Fibroblast of lung (primary cell): ENCODE data around the gene ADGRD1. TPM values are rescaled to one million over a fixed set of nuclear protein-coding genes. Genes with fewer than 3 reads are reported as not detected.

Source experiments
- DNase-seq, 2 donors: peaks; one replicate each; pipeline versions ENCODE4 v3.0.0 to v3.0.0-alpha.2; 2010; ENCODE audit warnings: low read depth in 2 of 2
- H2AFZ ChIP-seq: 2 replicates; pipeline ENCODE4 v1.5.1; 2012; ENCODE audit warnings: low read length, control low read depth, inconsistent platforms
- H3K27ac ChIP-seq: 2 replicates; pipeline ENCODE4 v1.5.1; 2011; ENCODE audit warnings: low read length, control low read depth; ENCODE audit not compliant: insufficient read depth
- H3K27me3 ChIP-seq: 2 replicates; pipeline ENCODE4 v1.5.1; 2011; ENCODE audit warnings: mild to moderate bottlenecking, low read length; ENCODE audit not compliant: control insufficient read depth, insufficient read depth
- H3K36me3 ChIP-seq: 2 replicates; pipeline ENCODE4 v1.5.1; 2011; ENCODE audit warnings: low read length; ENCODE audit not compliant: control insufficient read depth, insufficient read depth
- H3K4me1 ChIP-seq: 2 replicates; pipeline ENCODE4 v1.5.1; 2011; ENCODE audit warnings: low read length; ENCODE audit not compliant: control insufficient read depth, insufficient read depth; ENCODE audit errors: extremely low read depth
- H3K4me2 ChIP-seq: 2 replicates; pipeline ENCODE4 v1.5.1; 2011; ENCODE audit warnings: low read length, control low read depth; ENCODE audit not compliant: insufficient read depth; ENCODE audit errors: extremely low read depth
- H3K4me3 ChIP-seq, 4 experiments: fragments of 200-600 bp in 1 of 4; sonication (generic) in 1 of 4; replicated peaks in 1 of 4; 2 replicates each; pipeline ENCODE4 v1.5.1; 2011 to 2016; ENCODE audit warnings: low read length in 4 of 4, low read depth in 3 of 4, mild to moderate bottlenecking in 3 of 4, control low read depth in 2 of 4, inconsistent platforms in 1 of 4, mixed read lengths in 1 of 4; ENCODE audit not compliant: insufficient read depth in 1 of 4; ENCODE audit errors: control extremely low read depth in 1 of 4
- H3K79me2 ChIP-seq: 2 replicates; pipeline ENCODE4 v1.5.1; 2012; ENCODE audit warnings: mild to moderate bottlenecking, low read length, inconsistent platforms; ENCODE audit not compliant: control insufficient read depth, insufficient read depth
- H3K9ac ChIP-seq: 2 replicates; pipeline ENCODE4 v1.5.1; 2011; ENCODE audit warnings: mild to moderate bottlenecking, low read length, control low read depth; ENCODE audit not compliant: insufficient read depth
- H3K9me3 ChIP-seq: 2 replicates; pipeline ENCODE4 v1.5.1; 2012; ENCODE audit warnings: low read depth, low read length; ENCODE audit not compliant: control insufficient read depth, insufficient read depth
- H4K20me1 ChIP-seq: 2 replicates; pipeline ENCODE4 v1.5.1; 2011; ENCODE audit warnings: low read length; ENCODE audit not compliant: control insufficient read depth, insufficient read depth; ENCODE audit errors: extremely low read depth
- CTCF ChIP-seq, 2 donors: IDR thresholded peaks in 1 of 2; conservative IDR thresholded peaks in 1 of 2; 1 replicate in 1 of 2; 2 replicates in 1 of 2; pipeline ENCODE4 v1.5.1; 2011 to 2012; ENCODE audit warnings: low read length in 2 of 2, control low read depth in 1 of 2, inconsistent platforms in 1 of 2, low read depth in 1 of 2, mild to moderate bottlenecking in 1 of 2
- EZH2 ChIP-seq: IDR thresholded peaks from 2 replicates; pipeline ENCODE4 v1.5.1; 2012; ENCODE audit warnings: low read length, control low read depth, mild to moderate bottlenecking; ENCODE audit errors: missing control alignments
- polyA plus RNA-seq, 2 donors: library from polyadenylated mRNA; depleted of rRNA in 1 of 2; stranded (reverse) in 1 of 2; unstranded in 1 of 2; fragments of >200 nt; gene quantifications; 2 replicates each; pipeline ENCODE4 v1.2.1, GENCODE V29; 2011 to 2012; ENCODE audit warnings: missing spikeins in 1 of 2
- total RNA-seq: library from RNA; depleted of rRNA; stranded (reverse); fragments of >200 nt; gene quantifications from 2 replicates; pipeline ENCODE4 v1.2.1, GENCODE V29; 2014

Gene ADGRD1
- total and polyA plus RNA-seq, 2 donors (not counting 1 experiment from before 2014, with no cell fraction given), result 7.3 to 11.6 TPM

DNA sequence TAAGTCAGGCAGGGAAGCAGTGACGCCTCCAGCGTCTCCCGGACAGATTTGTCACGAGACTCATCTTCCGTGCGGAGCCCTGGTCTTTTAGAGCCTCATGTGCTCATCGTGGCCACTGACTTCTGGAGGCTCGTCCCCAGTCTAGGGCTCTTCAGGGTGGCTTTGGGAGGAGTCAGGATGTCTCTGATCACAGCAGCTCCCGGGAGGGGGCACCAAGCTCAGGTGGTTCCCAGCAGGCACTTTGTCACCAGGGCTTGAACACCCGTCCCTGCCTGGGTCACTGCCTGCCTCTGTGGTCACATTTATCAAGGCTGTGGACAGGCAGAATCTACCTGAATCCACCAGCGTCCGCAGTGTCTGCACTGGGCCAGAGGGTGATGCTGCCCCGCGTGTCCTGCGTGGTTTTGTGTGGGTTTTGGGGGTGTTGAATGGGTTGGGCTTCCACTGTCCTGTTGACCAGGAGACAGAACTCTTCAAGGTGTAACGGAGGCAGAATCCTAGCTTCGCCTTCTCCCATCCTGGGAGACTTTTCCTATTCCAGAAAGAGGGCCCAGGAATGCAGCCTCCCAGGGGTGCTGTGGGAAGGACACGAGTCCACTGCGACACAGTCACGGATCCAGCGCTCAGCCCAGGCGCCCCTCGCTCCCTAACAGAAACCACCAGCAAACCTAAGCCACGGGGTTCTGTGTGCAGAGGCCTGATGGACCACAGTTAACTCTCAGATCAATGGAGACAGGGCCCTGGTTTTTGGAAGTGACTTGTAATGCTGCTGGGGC is 132.3 kb downstream of the ADGRD1 start:
- TF ChIP-seq CTCF (conservative IDR thresholded peaks at IDR 0.05 in 1 of 2, IDR thresholded peaks at IDR 0.05 in 1 of 2; ENCODE audit: low read depth in 1 of 2, low read length in 2 of 2) (no peak), EZH2 (no peak)
- H3K27ac ChIP-seq, result no peak overlapping the region
- no peak overlapping the region for H3K4me2 ChIP-seq

GRCh38 chr12:131087302-131087818 is 133.7 kb downstream of the ADGRD1 start:
- H3K9me3 ChIP-seq, result no peaks in the 10 kb centered on the region
- H3K9ac ChIP-seq, result no peak overlapping the region
- no peaks in the 10 kb centered on the region for H3K4me1 ChIP-seq
- H3K36me3 ChIP-seq, result no peaks in the 10 kb centered on the region
- H3K79me2 ChIP-seq, result no peaks in the 10 kb centered on the region
- no peaks in the 10 kb centered on the region for H4K20me1 ChIP-seq
- no peak overlapping the region for H3K4me3 ChIP-seq
- TF ChIP-seq CTCF (conservative IDR thresholded peaks at IDR 0.05 in 1 of 2, IDR thresholded peaks at IDR 0.05 in 1 of 2; ENCODE audit: low read depth in 1 of 2, low read length in 2 of 2), result no peak
- TF ChIP-seq EZH2, result no peak
- no peak overlapping the region for H3K27ac ChIP-seq
- no peak overlapping the region for H3K4me2 ChIP-seq
- H3K27me3 ChIP-seq, result no peaks in the 10 kb centered on the region
- H2AFZ ChIP-seq, result no peak overlapping the region
- DNase-seq, result no peak

More for the DNA sequence above, 132.3 kb downstream of the ADGRD1 start:
- DNase-seq, result no peak
- H3K36me3 ChIP-seq, result no peaks in the 10 kb centered on the region
- H3K27me3 ChIP-seq, result no peaks in the 10 kb centered on the region
- no peaks in the 10 kb centered on the region for H3K4me1 ChIP-seq
- no peaks in the 10 kb centered on the region for H3K79me2 ChIP-seq
- no peak overlapping the region for H2AFZ ChIP-seq
- no peak overlapping the region for H3K4me3 ChIP-seq
- no peaks in the 10 kb centered on the region for H3K9me3 ChIP-seq
- no peak overlapping the region for H3K9ac ChIP-seq
- H4K20me1 ChIP-seq, result no peaks in the 10 kb centered on the region

GRCh38 chr12:131087991-131088700 is 134.4 kb downstream of the ADGRD1 start:
- Histone ChIP-seq H3K9ac (no peak overlapping the region), H3K9me3 (no peaks in the 10 kb centered on the region), H3K27me3 (no peaks in the 10 kb centered on the region), H3K36me3 (no peaks in the 10 kb centered on the region), H3K4me1 (no peaks in the 10 kb centered on the region), H3K79me2 (no peaks in the 10 kb centered on the region), H3K27ac (no peak overlapping the region), H3K4me3 (no peak overlapping the region), H4K20me1 (no peaks in the 10 kb centered on the region), H2AFZ (no peak overlapping the region), H3K4me2 (no peak overlapping the region)
- TF ChIP-seq CTCF (conservative IDR thresholded peaks at IDR 0.05 in 1 of 2, IDR thresholded peaks at IDR 0.05 in 1 of 2; ENCODE audit: low read depth in 1 of 2, low read length in 2 of 2) (no peak), EZH2 (no peak)
- DNase-seq, result no peak
